HCT116 (cell line): ENCODE data around the gene TUT1. TPM values are rescaled to one million over a fixed set of nuclear protein-coding genes. Genes with fewer than 3 reads are reported as not detected.
A peak's percentile ranks its signal among the peaks of the same experiment; 100 is the strongest.

ENCODE experiments used
- ATAC-seq: fragments of 200-7000 bp; cut with Tn5 transposase; 2 replicates; pipeline ENCODE4 v1.9.1; 2020; ENCODE audit warnings: mild to moderate bottlenecking, moderate library complexity
- BruUV-seq: library from RNA; stranded (reverse); fragments of 400-500 nt; replicated peaks from 2 replicates; lab custom pipeline; 2021; lab: Mats Ljungman, UMichigan
- CTCF ChIA-PET: fragments of 300-600 bp; sonication (Branson Sonifier 250); formaldehyde crosslinking; loops from one replicate; lab custom pipeline; 2021; ENCODE audit warnings: antibody characterized with exemption; lab: Charles Lee
- POLR2A ChIA-PET: fragments of 300-600, 350-600 bp; sonication (Branson Sonifier 250); formaldehyde crosslinking; loops from one replicate; lab custom pipeline; 2021; ENCODE audit warnings: antibody characterized with exemption; lab: Charles Lee
- RAD21 ChIA-PET, 2 experiments: fragments of 300-600 bp; sonication (Branson Sonifier 250); formaldehyde crosslinking; loops; one replicate each; lab custom pipeline; 2023; ENCODE audit warnings: low total read pairs in 2 of 2; ENCODE audit not compliant: uncharacterized antibody in 2 of 2, unreplicated experiment in 2 of 2, low non-redundant PET in 1 of 2; lab: Charles Lee
- DNase-seq: peaks from one replicate; pipeline ENCODE4 v3.0.0-alpha.2; 2010; ENCODE audit warnings: low read depth, low spot score
- H2AFZ ChIP-seq: fragments of 200-600 bp; shearing (Covaris generic), sonication (generic); 2 replicates; pipeline ENCODE4 v1.6.1; 2017; ENCODE audit warnings: low read depth, mixed run types, mixed read lengths, antibody characterized with exemption, low read length; ENCODE audit not compliant: poor library complexity, severe bottlenecking
- H3K27ac ChIP-seq: 2 replicates; pipeline ENCODE4 v1.5.1; 2012; ENCODE audit warnings: low read depth, low read length
- H3K27me3 ChIP-seq: fragments of 200-600 bp; sonication (generic); 2 replicates; pipeline ENCODE4 v1.6.1; 2016; ENCODE audit warnings: mixed run types, low read length, mixed read lengths; ENCODE audit not compliant: insufficient read depth
- H3K36me3 ChIP-seq, 2 experiments: fragments of 200-500 bp in 1 of 2; fragments of 200-600 bp in 1 of 2; sonication (Bioruptor generic) in 1 of 2; sonication (generic) in 1 of 2; 2 replicates each; pipeline versions ENCODE4 v1.5.1 to v1.6.1; 2014 to 2016; ENCODE audit warnings: low read length in 2 of 2, inconsistent platforms in 1 of 2, mixed read lengths in 1 of 2, mixed run types in 1 of 2; ENCODE audit not compliant: insufficient read depth in 2 of 2, control insufficient read depth in 1 of 2
- H3K4me1 ChIP-seq, 2 experiments: fragments of 200-600 bp in 1 of 2; sonication (generic) in 1 of 2; 2 replicates each; pipeline versions ENCODE4 v1.5.1 to v1.6.1; 2012 to 2017; ENCODE audit warnings: low read length in 2 of 2, inconsistent platforms in 1 of 2, mild to moderate bottlenecking in 1 of 2, mixed read lengths in 1 of 2, mixed run types in 1 of 2, moderate library complexity in 1 of 2; ENCODE audit not compliant: insufficient read depth in 2 of 2, control insufficient read depth in 1 of 2
- H3K4me2 ChIP-seq: fragments of 200-600 bp; sonication (generic); 2 replicates; pipeline ENCODE4 v1.6.1; 2017; ENCODE audit warnings: mixed run types, low read length, mixed read lengths
- H3K4me3 ChIP-seq, 2 experiments: fragments of 200-600 bp in 1 of 2; sonication (generic) in 1 of 2; replicated peaks in 1 of 2; 2 replicates each; pipeline ENCODE4 v1.5.1; 2011 to 2016; ENCODE audit warnings: low read length in 2 of 2, control low read depth in 1 of 2, low read depth in 1 of 2, mild to moderate bottlenecking in 1 of 2, mixed read lengths in 1 of 2, mixed run types in 1 of 2
- H3K79me2 ChIP-seq: fragments of 200-600 bp; sonication (generic); 2 replicates; pipeline ENCODE4 v1.6.1; 2017; ENCODE audit warnings: mild to moderate bottlenecking, mixed run types, low read length, moderate library complexity, mixed read lengths; ENCODE audit not compliant: insufficient read depth
- H3K9ac ChIP-seq: fragments of 200-600 bp; sonication (generic); 2 replicates; pipeline ENCODE4 v1.6.1; 2016; ENCODE audit warnings: low read length, mixed read lengths
- H3K9me2 ChIP-seq: fragments of 200-600 bp; sonication (generic), shearing (Covaris generic); 2 replicates; pipeline ENCODE4 v1.6.1; 2017; ENCODE audit warnings: mixed run types, mild to moderate bottlenecking, moderate library complexity; ENCODE audit not compliant: insufficient read depth
- H3K9me3 ChIP-seq, 2 experiments: fragments of 200-500 bp in 1 of 2; fragments of 200-600 bp in 1 of 2; sonication (Bioruptor generic) in 1 of 2; sonication (generic) in 1 of 2; 2 replicates each; pipeline ENCODE4 v1.6.1; 2014 to 2017; ENCODE audit warnings: low read length in 2 of 2, mixed read lengths in 2 of 2, inconsistent platforms in 1 of 2, low read depth in 1 of 2, mild to moderate bottlenecking in 1 of 2, mixed run types in 1 of 2, moderate library complexity in 1 of 2; ENCODE audit not compliant: control insufficient read depth in 1 of 2, insufficient read depth in 1 of 2
- H4K20me1 ChIP-seq: fragments of 200-600 bp; sonication (generic), shearing (Covaris generic); 2 replicates; pipeline ENCODE4 v1.6.1; 2017; ENCODE audit warnings: mixed run types, mild to moderate bottlenecking, moderate library complexity; ENCODE audit not compliant: insufficient read depth
- CBX3 ChIP-seq: IDR thresholded peaks from 2 replicates; pipeline ENCODE4 v1.6.1; 2012; ENCODE audit warnings: low read depth
- EGR1 ChIP-seq: IDR thresholded peaks from 2 replicates; pipeline ENCODE4 v1.6.1; 2012; ENCODE audit warnings: low read depth
- EZH2 ChIP-seq: fragments of 200-600 bp; sonication (generic); IDR thresholded peaks from 2 replicates; pipeline ENCODE4 v1.6.1; 2017; ENCODE audit warnings: antibody characterized with exemption, mixed run types
- EZH2phosphoT487 ChIP-seq: fragments of 200-600 bp; IDR thresholded peaks from 2 replicates; pipeline ENCODE4 v1.6.1; 2018; ENCODE audit warnings: antibody characterized with exemption, borderline replicate concordance
- JUND ChIP-seq: IDR thresholded peaks from 2 replicates; pipeline ENCODE4 v1.6.1; 2012
- POLR2A ChIP-seq: IDR thresholded peaks from 2 replicates; pipeline ENCODE4 v1.7.0; 2011; ENCODE audit warnings: borderline replicate concordance; ENCODE audit not compliant: insufficient read depth, insufficient read length; ENCODE audit errors: extremely low read depth
- SP1 ChIP-seq: IDR thresholded peaks from 2 replicates; pipeline ENCODE4 v1.6.1; 2012; ENCODE audit warnings: low read depth
- SRF ChIP-seq: IDR thresholded peaks from 2 replicates; pipeline ENCODE4 v1.6.1; 2012; ENCODE audit warnings: low read depth
- TCF7L2 ChIP-seq: IDR thresholded peaks from 2 replicates; pipeline ENCODE4 v1.7.0; 2011; ENCODE audit warnings: borderline replicate concordance, inconsistent platforms; ENCODE audit not compliant: insufficient read depth, insufficient read length; ENCODE audit errors: extremely low read depth
- ZFX ChIP-seq: fragments of 450-650 bp; IDR thresholded peaks from 2 replicates; pipeline ENCODE4 v1.6.1; 2017
- intact Hi-C: fragments of 100-400 bp; cut with micrococcal nuclease; formaldehyde crosslinking; loops from 2 replicates; pipeline ENCODE4 v1.10.0; 2022
- total RNA-seq: library from RNA; stranded (reverse); gene quantifications from one replicate; pipeline ENCODE4 v1.2.1, GENCODE V29; 2021; ENCODE audit not compliant: unreplicated experiment
- TF ChIP-seq, protein P1 (sequence below): IDR thresholded peaks from 2 replicates; pipeline ENCODE4 v1.6.1; 2011; ENCODE audit warnings: mild to moderate bottlenecking, low read length, moderate library complexity; ENCODE audit not compliant: insufficient replicate concordance; ENCODE audit errors: extremely low read depth
- TF ChIP-seq, protein P2 (sequence below): IDR thresholded peaks from 2 replicates; pipeline ENCODE4 v1.6.1; 2012
- TF ChIP-seq, protein P3 (sequence below): IDR thresholded peaks from 2 replicates; pipeline ENCODE4 v1.6.1; 2012; ENCODE audit warnings: low read depth
- TF ChIP-seq, protein P4 (sequence below): IDR thresholded peaks from 2 replicates; pipeline ENCODE4 v1.6.1; 2012
- TF ChIP-seq, protein P5 (sequence below), 3 experiments: fragments of 200-600 bp in 1 of 3; sonication (generic) in 1 of 3; IDR thresholded peaks in 2 of 3; conservative IDR thresholded peaks in 1 of 3; 2 replicates each; pipeline ENCODE4 v1.5.1; 2012 to 2017; ENCODE audit warnings: low read depth in 2 of 3, low read length in 2 of 3, antibody characterized with exemption in 1 of 3, borderline replicate concordance in 1 of 3, control low read depth in 1 of 3, mild to moderate bottlenecking in 1 of 3, mixed read lengths in 1 of 3, mixed run types in 1 of 3, moderate library complexity in 1 of 3; ENCODE audit not compliant: insufficient read depth in 1 of 3

TUT1 gene
- total RNA-seq, 1 experiment from 2014 or later, result 49.0 TPM

DNA sequence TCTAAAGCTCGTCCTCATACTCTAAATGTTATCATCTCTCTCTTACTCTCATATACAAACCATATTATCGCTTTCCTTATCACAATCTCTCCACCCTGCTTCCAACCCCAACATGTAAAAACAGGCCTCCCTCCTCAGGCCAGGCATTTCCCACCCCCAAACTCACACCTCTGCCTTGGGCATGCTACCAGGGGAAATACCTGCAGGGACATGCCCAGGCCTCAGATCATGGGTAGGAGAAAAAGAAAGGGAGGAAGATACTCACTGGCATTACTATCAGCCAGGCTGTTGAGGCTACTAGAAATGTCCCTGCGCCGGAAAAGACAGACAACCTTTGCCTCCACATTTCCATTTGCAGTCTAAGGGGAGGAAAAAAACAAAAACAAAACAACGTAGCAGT is 8.6 kb upstream of the TUT1 start:
- peak overlapping the region; percentile 99 for H3K27ac ChIP-seq
- intact Hi-C loops, result no loop called here
- no peaks in the 10 kb centered on the region for H3K27me3 ChIP-seq
- ChIA-PET RAD21 (no interaction called here), CTCF (interaction anchor here (0.9 to 1.7 kb wide), 4 partner anchors 8 to 175 kb away, joined by 4 to 9 read pairs (median 5); partner anchors contain the start of genes EML3, ROM1 and TUT1), POLR2A (interaction anchor here (0.8 to 4.5 kb wide), 4 partner anchors 8 to 241 kb away, joined by 3 to 40 read pairs (median 10); partner anchors contain the start of genes C11orf98, CSKMT, EEF1G and TUT1)
- no peaks in the 10 kb centered on the region for H4K20me1 ChIP-seq
- H3K9me2 ChIP-seq, result no peaks in the 10 kb centered on the region
- peaks cover 29 to 38% of the 10 kb centered on the region in 2 experiments; a peak in 3 of 4 replicates for H3K36me3 ChIP-seq
- peak overlapping the region; percentile 92 to 94 for H3K4me3 ChIP-seq
- H3K4me2 ChIP-seq, result peak overlapping the region; percentile 88
- DNase-seq (no peak), ATAC-seq (no peak)
- no peaks in the 10 kb centered on the region for H3K9me3 ChIP-seq
- no peak overlapping the region for H2AFZ ChIP-seq
- peak overlapping the region; percentile 99 for H3K9ac ChIP-seq
- peaks cover 13 to 39% of the 10 kb centered on the region in 2 experiments for H3K4me1 ChIP-seq
- TF ChIP-seq, protein P1, sequence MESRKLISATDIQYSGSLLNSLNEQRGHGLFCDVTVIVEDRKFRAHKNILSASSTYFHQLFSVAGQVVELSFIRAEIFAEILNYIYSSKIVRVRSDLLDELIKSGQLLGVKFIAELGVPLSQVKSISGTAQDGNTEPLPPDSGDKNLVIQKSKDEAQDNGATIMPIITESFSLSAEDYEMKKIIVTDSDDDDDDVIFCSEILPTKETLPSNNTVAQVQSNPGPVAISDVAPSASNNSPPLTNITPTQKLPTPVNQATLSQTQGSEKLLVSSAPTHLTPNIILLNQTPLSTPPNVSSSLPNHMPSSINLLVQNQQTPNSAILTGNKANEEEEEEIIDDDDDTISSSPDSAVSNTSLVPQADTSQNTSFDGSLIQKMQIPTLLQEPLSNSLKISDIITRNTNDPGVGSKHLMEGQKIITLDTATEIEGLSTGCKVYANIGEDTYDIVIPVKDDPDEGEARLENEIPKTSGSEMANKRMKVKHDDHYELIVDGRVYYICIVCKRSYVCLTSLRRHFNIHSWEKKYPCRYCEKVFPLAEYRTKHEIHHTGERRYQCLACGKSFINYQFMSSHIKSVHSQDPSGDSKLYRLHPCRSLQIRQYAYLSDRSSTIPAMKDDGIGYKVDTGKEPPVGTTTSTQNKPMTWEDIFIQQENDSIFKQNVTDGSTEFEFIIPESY, result no peak
- TF ChIP-seq, protein P2, sequence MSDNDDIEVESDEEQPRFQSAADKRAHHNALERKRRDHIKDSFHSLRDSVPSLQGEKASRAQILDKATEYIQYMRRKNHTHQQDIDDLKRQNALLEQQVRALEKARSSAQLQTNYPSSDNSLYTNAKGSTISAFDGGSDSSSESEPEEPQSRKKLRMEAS, result no peak
- no peak for TF ChIP-seq TCF7L2
- no peak for TF ChIP-seq EZH2
- no peak for TF ChIP-seq SRF
- TF ChIP-seq, protein P3, sequence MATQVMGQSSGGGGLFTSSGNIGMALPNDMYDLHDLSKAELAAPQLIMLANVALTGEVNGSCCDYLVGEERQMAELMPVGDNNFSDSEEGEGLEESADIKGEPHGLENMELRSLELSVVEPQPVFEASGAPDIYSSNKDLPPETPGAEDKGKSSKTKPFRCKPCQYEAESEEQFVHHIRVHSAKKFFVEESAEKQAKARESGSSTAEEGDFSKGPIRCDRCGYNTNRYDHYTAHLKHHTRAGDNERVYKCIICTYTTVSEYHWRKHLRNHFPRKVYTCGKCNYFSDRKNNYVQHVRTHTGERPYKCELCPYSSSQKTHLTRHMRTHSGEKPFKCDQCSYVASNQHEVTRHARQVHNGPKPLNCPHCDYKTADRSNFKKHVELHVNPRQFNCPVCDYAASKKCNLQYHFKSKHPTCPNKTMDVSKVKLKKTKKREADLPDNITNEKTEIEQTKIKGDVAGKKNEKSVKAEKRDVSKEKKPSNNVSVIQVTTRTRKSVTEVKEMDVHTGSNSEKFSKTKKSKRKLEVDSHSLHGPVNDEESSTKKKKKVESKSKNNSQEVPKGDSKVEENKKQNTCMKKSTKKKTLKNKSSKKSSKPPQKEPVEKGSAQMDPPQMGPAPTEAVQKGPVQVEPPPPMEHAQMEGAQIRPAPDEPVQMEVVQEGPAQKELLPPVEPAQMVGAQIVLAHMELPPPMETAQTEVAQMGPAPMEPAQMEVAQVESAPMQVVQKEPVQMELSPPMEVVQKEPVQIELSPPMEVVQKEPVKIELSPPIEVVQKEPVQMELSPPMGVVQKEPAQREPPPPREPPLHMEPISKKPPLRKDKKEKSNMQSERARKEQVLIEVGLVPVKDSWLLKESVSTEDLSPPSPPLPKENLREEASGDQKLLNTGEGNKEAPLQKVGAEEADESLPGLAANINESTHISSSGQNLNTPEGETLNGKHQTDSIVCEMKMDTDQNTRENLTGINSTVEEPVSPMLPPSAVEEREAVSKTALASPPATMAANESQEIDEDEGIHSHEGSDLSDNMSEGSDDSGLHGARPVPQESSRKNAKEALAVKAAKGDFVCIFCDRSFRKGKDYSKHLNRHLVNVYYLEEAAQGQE, result no peak
- no peak for TF ChIP-seq JUND
- no peak for TF ChIP-seq EGR1
- no peak for TF ChIP-seq CBX3
- TF ChIP-seq, protein P4, sequence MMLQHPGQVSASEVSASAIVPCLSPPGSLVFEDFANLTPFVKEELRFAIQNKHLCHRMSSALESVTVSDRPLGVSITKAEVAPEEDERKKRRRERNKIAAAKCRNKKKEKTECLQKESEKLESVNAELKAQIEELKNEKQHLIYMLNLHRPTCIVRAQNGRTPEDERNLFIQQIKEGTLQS, result no peak
- TF ChIP-seq EZH2phosphoT487, result no peak
- TF ChIP-seq POLR2A, result no peak
- no peak for TF ChIP-seq SP1
- TF ChIP-seq ZFX, result no peak
- TF ChIP-seq, protein P5, sequence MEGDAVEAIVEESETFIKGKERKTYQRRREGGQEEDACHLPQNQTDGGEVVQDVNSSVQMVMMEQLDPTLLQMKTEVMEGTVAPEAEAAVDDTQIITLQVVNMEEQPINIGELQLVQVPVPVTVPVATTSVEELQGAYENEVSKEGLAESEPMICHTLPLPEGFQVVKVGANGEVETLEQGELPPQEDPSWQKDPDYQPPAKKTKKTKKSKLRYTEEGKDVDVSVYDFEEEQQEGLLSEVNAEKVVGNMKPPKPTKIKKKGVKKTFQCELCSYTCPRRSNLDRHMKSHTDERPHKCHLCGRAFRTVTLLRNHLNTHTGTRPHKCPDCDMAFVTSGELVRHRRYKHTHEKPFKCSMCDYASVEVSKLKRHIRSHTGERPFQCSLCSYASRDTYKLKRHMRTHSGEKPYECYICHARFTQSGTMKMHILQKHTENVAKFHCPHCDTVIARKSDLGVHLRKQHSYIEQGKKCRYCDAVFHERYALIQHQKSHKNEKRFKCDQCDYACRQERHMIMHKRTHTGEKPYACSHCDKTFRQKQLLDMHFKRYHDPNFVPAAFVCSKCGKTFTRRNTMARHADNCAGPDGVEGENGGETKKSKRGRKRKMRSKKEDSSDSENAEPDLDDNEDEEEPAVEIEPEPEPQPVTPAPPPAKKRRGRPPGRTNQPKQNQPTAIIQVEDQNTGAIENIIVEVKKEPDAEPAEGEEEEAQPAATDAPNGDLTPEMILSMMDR (IDR thresholded peaks at IDR 0.05 in 2 of 3, conservative IDR thresholded peaks at IDR 0.05 in 1 of 3; ENCODE audit: borderline replicate concordance in 1 of 3, insufficient read depth in 1 of 3, low read depth in 2 of 3, low read length in 2 of 3), result no peak
- peaks cover 58% of the 10 kb centered on the region for H3K79me2 ChIP-seq
- TSS peak; percentile 56 for BruUV-seq
